Smooth muscle cell (in vitro differentiated cells): ENCODE measurements around the gene SLC28A1. TPM values are rescaled to one million over a fixed set of nuclear protein-coding genes. Genes with fewer than 3 reads are reported as not detected.

ENCODE experiments used
- DNase-seq: peaks from one replicate; lab custom pipeline; 2025; ENCODE audit not compliant: unreplicated experiment; lab: John Stamatoyannopoulos, UW
- H2AFZ ChIP-seq: fragments of 200-600 bp; sonication (generic); 2 replicates; pipeline ENCODE4 v1.6.0; 2016; ENCODE audit warnings: antibody characterized with exemption, low read depth, mild to moderate bottlenecking
- H3F3A ChIP-seq: fragments of 200-600 bp; sonication (generic); 2 replicates; pipeline ENCODE4 v1.6.0; 2017; ENCODE audit warnings: antibody characterized with exemption, low read depth
- H3K27ac ChIP-seq: fragments of 200-600 bp; sonication (generic); 2 replicates; pipeline ENCODE4 v1.5.1; 2016; ENCODE audit warnings: low read depth, mild to moderate bottlenecking
- H3K27me3 ChIP-seq: fragments of 200-600 bp; sonication (generic); 2 replicates; pipeline ENCODE4 v1.6.1; 2016; ENCODE audit warnings: low read depth, mild to moderate bottlenecking
- H3K36me3 ChIP-seq: fragments of 200-600 bp; sonication (generic); 2 replicates; pipeline ENCODE4 v1.5.1; 2016; ENCODE audit warnings: low read depth
- H3K4me1 ChIP-seq: fragments of 200-600 bp; sonication (generic); 2 replicates; pipeline ENCODE4 v1.5.1; 2016; ENCODE audit warnings: low read depth
- H3K4me2 ChIP-seq: fragments of 200-600 bp; sonication (generic); 2 replicates; pipeline ENCODE4 v1.6.0; 2016; ENCODE audit warnings: mild to moderate bottlenecking
- H3K4me3 ChIP-seq: fragments of 200-600 bp; sonication (generic); 2 replicates; pipeline ENCODE4 v1.5.1; 2016; ENCODE audit warnings: mild to moderate bottlenecking
- H3K79me2 ChIP-seq: fragments of 200-600 bp; sonication (generic); 2 replicates; pipeline ENCODE4 v1.6.0; 2016; ENCODE audit warnings: low read depth, mild to moderate bottlenecking
- H3K9ac ChIP-seq: fragments of 200-600 bp; sonication (generic); 2 replicates; pipeline ENCODE4 v1.6.0; 2016; ENCODE audit warnings: low read depth
- H3K9me3 ChIP-seq: fragments of 200-600 bp; sonication (generic); replicated peaks from 2 replicates; pipeline ENCODE4 v1.5.1; 2016; ENCODE audit warnings: low read depth
- H4K20me1 ChIP-seq: fragments of 200-600 bp; sonication (generic); 2 replicates; pipeline ENCODE4 v1.6.0; 2016; ENCODE audit warnings: low read depth
- whole genome bisulfite sequencing: methylation state at CpG from one replicate; pipeline ENCODE4 v1.1.7; 2016; ENCODE audit warnings: low lambda C conversion rate; 5-methylcytosine and 5-hydroxymethylcytosine counted together
- polyA plus RNA-seq: library from polyadenylated mRNA; unstranded; fragments of >200 nt; fragmentation: Nextera tagmentation; extraction: Ambion mirVana; gene quantifications from 2 replicates; pipeline ENCODE4 v1.2.1, GENCODE V29; 2016
- total RNA-seq: library from RNA; depleted of rRNA; stranded (reverse); fragments of >200 nt; gene quantifications from 2 replicates; pipeline ENCODE4 v1.2.3, GENCODE V29; 2014
- TF ChIP-seq, protein P1 (sequence below): fragments of 200-600 bp; sonication (generic); IDR thresholded peaks from 2 replicates; pipeline ENCODE4 v1.5.1; 2017; ENCODE audit warnings: borderline replicate concordance, mild to moderate bottlenecking, antibody characterized with exemption; ENCODE audit not compliant: insufficient read depth, poor library complexity, severe bottlenecking

SLC28A1 gene
- total and polyA plus RNA-seq, 2 experiments from 2014 or later = 0.09 TPM; not detected in 1

DNA sequence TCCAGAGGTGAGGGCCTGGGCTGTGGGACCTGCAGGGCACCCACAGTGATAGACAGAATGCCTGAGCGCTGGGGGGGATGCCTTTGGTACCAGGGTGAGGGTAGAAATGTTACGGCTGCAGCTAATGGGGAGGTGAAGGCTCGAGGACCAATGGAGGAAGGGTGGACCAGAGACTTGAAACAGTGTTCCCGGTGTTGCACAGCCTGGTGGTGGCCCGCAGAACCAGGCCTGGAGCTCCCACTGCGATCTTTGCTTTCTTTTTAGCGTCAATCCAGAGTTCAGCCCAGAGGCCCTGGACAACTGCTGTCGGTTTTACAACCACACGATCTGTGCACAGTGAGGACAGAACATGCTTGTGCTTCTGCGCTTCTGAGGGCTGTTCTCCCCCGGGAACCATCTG lies 60.4 kb downstream of the SLC28A1 start:
- no peaks in the 10 kb centered on the region for H3K4me1 ChIP-seq
- no peak overlapping the region for H3K27ac ChIP-seq
- no peak overlapping the region for H3K9ac ChIP-seq
- H3K27me3 ChIP-seq = no peaks in the 10 kb centered on the region
- 94% methylated on average over 11 of the region's 11 CpGs for WGBS
- no peaks in the 10 kb centered on the region for H3K36me3 ChIP-seq
- H3K4me3 ChIP-seq = no peak overlapping the region
- H2AFZ ChIP-seq = no peak overlapping the region
- no peaks in the 10 kb centered on the region for H4K20me1 ChIP-seq
- no peaks in the 10 kb centered on the region for H3F3A ChIP-seq
- DNase-seq = no peak
- H3K79me2 ChIP-seq = no peaks in the 10 kb centered on the region
- no peaks in the 10 kb centered on the region for H3K9me3 ChIP-seq
- TF ChIP-seq, protein P1, sequence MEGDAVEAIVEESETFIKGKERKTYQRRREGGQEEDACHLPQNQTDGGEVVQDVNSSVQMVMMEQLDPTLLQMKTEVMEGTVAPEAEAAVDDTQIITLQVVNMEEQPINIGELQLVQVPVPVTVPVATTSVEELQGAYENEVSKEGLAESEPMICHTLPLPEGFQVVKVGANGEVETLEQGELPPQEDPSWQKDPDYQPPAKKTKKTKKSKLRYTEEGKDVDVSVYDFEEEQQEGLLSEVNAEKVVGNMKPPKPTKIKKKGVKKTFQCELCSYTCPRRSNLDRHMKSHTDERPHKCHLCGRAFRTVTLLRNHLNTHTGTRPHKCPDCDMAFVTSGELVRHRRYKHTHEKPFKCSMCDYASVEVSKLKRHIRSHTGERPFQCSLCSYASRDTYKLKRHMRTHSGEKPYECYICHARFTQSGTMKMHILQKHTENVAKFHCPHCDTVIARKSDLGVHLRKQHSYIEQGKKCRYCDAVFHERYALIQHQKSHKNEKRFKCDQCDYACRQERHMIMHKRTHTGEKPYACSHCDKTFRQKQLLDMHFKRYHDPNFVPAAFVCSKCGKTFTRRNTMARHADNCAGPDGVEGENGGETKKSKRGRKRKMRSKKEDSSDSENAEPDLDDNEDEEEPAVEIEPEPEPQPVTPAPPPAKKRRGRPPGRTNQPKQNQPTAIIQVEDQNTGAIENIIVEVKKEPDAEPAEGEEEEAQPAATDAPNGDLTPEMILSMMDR = no peak
- H3K4me2 ChIP-seq = no peak overlapping the region

DNA sequence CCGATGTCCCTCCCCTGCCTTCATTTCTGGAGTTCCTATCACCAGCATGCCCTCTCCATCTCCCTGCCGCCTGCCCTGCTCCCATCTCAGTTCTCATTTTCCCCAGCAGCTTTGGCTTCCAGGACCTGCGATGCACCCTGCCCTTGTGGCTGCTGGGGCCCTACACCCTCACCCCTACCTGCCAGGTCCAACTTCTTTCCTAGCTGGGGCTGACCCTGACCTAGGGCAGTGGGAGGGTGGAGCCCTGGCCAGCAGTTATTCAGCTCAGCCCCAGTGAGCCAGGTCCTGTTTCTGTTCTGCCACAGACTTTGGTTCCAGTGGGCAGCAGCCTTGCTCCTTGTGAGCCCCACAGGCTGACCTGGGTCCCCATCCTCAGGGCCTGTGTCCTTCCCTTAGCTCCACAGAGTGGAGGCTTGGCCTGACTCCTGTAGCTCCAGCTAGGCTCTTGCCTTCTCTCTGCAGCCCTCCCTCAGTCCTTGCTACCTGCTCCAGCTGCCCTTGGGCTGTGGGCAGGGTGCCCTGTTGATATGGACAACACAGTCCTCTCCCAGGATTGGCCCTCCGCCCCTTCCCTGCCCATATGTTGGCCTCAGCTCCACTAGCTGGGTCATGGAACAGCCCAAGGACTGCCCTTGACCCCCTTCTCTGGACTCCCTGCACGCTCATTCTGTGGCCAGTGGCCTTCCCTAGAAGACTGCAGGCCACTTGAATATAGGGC lies 62.5 kb downstream of the SLC28A1 start:
- no peaks in the 10 kb centered on the region for H3K9me3 ChIP-seq
- no peak overlapping the region for H2AFZ ChIP-seq
- TF ChIP-seq, protein P1 = no peak

DNA sequence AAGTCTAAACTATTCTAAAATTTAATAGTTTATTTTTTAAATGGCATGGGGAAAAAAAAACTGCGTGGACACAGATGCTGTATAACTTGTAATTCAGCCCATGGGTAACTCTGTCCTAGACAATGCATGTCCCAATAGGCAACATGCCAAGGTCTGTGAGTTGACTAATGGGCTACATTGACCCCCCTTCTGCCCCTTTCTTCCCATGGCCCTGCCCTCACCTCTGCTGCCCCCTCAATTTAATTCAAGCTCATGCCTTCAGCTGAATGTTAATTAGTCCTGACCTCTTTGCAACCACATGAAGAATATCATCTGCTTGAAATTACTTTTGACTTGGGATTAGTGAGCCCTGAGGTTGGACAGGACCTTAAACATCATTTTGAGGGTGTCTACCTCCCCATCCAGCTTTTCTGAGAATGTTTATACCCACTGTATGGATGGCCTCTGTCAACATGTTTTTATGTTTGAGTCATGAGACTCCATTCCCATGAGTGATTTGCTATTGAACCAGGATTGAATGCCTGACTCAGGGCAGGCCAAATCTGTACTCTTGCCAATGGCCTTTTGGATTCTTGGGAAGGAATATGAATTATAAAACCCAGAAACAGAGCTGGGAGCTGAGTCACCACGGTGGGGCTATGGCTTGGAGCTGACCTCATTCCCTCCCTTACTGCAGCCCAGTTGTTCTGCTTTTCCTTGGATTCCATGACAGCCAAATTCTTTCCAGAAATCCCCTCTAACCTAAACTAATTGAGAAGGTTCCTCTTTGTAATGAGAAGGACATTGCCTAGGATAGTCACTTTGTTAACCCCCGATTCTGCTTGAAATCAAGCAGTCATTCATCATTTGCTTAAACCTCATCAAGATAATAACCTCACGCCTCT lies 63.7 kb downstream of the SLC28A1 start:
- Histone ChIP-seq H3K4me1 (no peaks in the 10 kb centered on the region), H3K9me3 (no peaks in the 10 kb centered on the region), H3K27ac (no peak overlapping the region), H3K4me2 (no peak overlapping the region), H3F3A (no peaks in the 10 kb centered on the region), H3K36me3 (no peaks in the 10 kb centered on the region), H3K9ac (no peak overlapping the region), H3K79me2 (no peaks in the 10 kb centered on the region), H2AFZ (no peak overlapping the region), H3K27me3 (no peaks in the 10 kb centered on the region), H4K20me1 (no peaks in the 10 kb centered on the region), H3K4me3 (no peak overlapping the region)
- DNase-seq = no peak
- 73% methylated on average over 4 of the region's 4 CpGs for WGBS
- TF ChIP-seq, protein P1 = no peak

More for the DNA sequence above, 62.5 kb downstream of the SLC28A1 start:
- DNase-seq = no peak
- WGBS = 99% methylated on average over 4 of the region's 5 CpGs
- no peaks in the 10 kb centered on the region for H3K27me3 ChIP-seq
- H3K4me2 ChIP-seq = no peak overlapping the region
- no peak overlapping the region for H3K4me3 ChIP-seq
- no peak overlapping the region for H3K9ac ChIP-seq
- no peaks in the 10 kb centered on the region for H3K4me1 ChIP-seq
- H3F3A ChIP-seq = no peaks in the 10 kb centered on the region
- no peaks in the 10 kb centered on the region for H3K36me3 ChIP-seq
- no peak overlapping the region for H3K27ac ChIP-seq
- H3K79me2 ChIP-seq = no peaks in the 10 kb centered on the region
- H4K20me1 ChIP-seq = no peaks in the 10 kb centered on the region
